Glomerular visceral epithelial cell (primary cell): ENCODE results near the gene SLC26A6.
A peak's percentile ranks its signal among the peaks of the same experiment; 100 is the strongest.

Experiments used
- DNase-seq: peaks from one replicate; pipeline ENCODE4 v3.0.0-alpha.2; 2016; ENCODE audit errors: extremely low spot score

SLC26A6 gene

DNA sequence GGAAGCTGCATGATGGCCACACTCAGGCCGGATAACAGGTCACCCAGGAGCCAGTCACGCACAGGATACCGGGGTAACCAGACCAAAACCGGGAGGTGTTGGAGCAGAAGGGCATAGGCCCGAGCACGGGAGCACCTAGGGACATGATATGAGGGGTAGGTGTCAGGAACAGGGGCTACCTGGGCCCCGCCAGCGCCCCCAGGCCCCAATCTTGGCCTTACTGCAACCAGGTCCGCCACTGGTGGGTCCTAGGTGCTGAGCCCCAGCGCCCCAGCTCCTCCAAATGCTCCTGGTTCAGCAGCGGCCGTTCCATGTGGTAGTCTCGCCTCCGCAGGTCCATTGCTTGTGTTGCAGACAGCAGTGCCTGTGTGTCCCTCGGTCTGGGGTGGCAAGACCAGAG is 2.0 kb downstream of the SLC26A6 start:
- DNase-seq: no peak

DNA sequence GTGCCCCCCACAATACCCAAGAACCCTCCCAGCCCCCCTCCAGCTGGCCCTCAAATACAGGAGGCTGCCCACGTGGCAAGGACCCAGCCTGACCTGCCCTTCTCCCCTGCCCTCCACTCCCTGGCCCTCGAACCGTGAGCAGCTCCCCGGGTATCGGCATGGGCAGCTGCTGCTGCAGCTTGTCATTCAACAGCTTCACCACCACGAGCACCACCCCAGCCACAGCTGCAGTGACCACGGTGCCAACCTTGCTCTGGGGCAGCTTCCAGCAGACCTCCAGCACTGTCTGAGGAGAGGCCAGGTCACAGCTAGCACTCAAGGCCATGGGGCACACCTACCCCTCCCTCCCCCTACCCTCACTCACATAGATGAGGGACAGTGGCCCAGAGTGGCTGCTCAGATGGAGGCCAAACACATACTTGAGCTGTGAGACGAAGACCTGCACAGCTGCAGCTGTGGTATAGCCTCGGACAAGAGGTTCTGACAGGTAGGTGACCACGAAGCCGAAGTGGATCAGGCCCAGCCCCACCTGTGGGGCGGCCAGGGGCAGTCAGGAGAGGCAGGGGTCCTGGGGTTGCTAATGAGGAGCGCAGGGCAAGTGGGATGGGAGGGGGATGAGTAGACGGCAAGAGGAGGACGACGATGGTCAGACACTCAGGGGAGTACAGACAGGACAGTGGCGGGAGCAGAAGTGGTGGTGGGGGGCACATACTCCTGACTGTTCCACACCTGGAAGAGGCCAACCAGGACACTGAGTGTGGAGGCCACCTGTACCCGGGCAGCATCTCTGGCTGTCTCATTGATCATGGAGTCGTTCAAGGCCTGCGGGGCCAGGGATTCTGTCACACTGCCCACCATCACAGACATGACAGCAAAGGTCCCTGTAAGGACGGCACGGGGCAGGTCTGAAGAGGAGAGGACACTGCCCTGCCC is 3.5 kb downstream of the SLC26A6 start:
- no peak for DNase-seq

DNA sequence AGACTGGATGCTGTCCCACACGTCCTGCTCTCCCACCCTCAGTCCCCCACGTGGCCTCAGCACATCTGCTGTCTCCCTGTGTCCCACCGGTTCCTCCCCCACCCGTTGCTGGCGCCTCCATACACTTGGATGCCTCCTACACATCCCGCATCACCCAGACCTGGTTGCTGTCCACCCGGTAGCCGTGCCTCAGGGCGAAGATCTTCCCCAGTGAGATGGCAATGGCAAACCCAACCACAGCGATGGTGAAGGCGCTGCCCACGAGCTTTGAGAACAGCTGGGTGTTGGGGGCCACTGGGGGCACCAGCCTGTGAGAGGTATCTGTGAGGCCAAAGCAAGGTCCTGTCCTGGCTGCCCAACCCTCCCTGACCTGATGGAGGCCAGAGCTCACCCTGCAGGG is 4.4 kb downstream of the SLC26A6 start:
- DNase-seq: no peak

DNA sequence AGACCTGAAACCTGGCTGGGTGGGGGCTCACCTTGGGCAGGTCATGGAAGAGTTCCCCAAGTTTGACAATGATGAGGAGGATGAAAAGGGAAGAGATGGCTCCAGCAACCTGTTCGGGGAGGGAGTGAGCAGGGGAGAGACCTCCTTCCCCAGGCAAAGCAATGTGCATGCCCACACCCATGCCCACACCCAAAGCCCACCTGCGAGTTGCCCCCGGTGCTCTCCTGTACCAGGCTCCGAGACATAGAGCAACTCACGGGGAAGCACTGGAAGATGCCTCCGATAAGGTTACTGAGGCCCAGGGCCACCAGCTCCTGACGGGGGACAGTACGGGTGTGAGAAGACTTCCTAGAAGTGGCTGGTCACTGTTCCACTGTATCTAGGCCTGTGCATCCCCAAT is 4.9 kb downstream of the SLC26A6 start:
- no peak for DNase-seq

DNA sequence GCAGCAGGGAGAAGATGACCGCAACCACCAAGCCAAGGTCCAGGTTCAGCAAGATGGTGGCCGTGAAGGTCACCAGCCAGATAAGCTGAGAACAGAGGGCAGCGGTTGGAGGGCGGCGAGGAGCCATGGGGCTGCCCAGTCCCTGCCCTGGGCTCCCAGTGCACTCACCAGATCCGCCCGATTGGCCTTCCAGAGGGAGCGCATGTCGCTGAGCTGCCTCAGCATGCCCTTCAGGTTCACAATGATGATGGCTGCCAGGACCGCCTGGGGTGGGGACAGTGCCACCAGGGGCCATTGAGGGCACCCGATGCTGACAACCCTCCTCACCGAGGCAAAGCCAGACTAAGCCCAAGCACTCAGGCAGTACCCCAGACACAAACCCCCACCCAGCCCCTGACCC is 5.4 kb downstream of the SLC26A6 start:
- no peak for DNase-seq

DNA sequence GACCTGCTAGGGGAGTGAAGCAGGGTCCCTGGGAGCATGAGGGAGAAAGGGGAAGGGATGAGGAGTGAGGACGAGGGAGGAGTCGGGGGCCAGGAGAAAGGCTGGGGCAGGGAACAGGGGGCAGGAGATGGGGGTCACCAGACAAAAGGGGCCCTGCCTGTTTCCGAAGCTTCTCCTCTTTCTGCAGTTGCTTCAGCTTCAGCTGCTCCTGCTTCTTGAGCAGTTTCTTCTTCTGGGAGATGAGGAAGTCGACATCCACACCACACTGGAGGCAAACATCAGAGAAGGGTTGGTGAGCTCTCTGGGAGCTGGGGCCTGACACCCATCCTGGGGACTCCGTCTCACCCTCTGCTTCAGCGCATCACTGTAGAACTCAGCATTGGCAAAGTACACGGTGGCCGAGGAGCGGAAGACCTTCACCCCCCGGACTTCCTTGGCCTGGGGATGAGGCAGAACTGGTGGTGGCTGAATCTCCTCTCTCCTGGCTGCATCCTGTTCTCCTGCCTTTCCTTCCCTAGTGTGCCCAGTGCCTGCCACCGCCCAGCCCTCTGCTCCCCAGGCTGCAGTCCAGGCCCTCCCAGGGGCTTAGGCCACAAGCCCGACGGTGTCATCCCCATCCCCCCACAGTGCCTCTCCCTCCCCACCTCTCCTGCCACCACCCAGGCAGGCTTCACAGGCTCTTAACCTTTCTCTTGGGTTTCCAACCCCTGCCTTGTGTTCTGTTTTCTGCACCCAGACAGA is 6.8 kb downstream of the SLC26A6 start:
- DNase-seq: no peak

DNA sequence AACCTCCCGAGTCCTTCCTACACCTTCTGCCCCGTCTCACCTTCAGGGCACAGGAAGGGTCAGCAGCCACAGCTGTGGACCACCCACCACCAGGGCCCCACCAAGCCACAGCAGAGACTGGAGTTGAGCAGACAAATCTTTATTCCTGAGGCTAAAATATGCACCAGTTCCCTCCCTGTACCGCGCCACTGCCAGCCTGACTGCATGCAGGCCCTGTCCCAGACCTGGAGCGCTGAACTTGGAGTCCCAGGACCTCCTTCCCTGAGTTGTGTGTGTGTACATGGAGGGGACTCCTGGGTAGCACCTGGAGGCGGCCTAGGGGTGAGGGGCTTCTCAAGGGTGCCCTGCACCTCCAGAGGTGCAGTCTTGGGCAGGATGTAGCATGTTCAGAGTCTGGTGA is 9.7 kb downstream of the SLC26A6 start:
- DNase-seq: no peak

DNA sequence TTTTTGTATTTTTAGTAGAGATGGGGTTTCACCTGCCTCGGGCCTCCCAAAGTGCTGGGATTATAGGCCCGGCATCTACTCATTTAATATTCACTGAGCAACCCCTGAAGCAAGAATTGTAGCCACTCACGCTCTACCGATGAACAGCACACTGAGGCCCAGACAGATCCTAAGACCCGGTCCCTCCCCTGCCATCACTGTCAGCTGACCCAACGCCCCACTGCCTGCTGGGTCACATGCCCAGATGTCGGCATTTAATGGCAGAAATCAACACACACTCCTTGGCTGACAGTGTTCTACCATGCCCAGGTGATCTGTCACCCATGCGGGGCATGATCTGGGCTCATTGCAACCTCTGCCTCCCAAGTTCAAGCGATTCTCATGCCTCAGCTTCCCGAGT is 10.5 kb downstream of the SLC26A6 start:
- DNase-seq: no peak

DNA sequence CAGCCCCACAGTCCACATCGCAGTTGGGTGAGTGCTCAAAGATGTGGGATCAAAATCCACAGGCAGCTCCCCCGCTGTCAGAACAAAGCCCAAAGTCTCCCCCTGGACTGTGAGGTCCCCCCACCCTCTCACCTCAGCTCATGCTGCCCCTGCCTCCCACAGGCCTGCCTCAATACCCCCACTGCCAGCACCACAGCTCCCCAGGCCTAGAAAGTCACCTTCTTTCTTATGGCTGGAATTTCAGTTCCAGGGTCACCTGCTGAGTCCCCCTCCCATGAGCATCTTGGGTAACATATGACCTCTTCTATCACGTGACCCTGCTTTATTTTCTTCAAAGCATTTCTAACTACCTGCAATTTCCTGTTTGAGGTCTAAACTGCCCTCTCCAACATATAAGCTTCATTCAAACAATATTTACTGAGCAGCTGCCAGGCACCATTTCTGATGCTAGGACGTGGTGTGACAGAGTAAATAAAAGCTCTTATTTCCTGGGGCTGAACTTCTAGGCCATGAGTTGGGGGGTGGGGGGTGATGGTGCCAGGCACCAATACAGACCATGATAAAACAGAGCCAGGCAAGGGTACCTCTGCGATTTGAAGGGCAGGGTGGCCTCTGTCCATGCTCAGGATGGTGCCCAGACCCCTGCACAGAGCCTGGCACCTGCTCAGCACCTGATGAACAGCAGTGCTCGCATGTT is 11.3 kb downstream of the SLC26A6 start:
- no peak for DNase-seq

DNA sequence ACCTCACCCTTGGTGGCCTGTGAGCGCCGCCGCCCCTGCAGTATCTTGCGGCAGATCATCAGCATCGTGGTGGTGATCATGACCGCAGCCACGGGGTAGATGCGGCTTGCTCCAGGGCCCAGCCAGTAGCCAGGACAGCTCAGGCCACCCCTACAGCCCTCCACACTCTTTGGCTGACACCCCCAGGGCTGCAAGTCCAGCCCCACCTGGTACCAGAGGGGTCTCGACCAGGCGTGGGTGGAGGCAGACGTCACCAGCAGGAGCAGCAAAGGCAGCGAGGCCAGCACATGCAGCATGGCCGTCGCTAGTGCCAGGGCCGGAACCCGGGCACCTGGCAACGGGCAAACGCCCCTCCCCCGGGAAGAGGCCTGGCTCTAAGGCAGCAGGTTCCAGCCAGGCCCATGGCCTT is 13.8 kb downstream of the SLC26A6 start, which contains the start of gene TMEM89:
TSS of gene TMEM89 (minus strand) at position 309 of the 409 bp plus-strand sequence. CDS start at position 296, 13 bp downstream.
- no peak for DNase-seq

DNA sequence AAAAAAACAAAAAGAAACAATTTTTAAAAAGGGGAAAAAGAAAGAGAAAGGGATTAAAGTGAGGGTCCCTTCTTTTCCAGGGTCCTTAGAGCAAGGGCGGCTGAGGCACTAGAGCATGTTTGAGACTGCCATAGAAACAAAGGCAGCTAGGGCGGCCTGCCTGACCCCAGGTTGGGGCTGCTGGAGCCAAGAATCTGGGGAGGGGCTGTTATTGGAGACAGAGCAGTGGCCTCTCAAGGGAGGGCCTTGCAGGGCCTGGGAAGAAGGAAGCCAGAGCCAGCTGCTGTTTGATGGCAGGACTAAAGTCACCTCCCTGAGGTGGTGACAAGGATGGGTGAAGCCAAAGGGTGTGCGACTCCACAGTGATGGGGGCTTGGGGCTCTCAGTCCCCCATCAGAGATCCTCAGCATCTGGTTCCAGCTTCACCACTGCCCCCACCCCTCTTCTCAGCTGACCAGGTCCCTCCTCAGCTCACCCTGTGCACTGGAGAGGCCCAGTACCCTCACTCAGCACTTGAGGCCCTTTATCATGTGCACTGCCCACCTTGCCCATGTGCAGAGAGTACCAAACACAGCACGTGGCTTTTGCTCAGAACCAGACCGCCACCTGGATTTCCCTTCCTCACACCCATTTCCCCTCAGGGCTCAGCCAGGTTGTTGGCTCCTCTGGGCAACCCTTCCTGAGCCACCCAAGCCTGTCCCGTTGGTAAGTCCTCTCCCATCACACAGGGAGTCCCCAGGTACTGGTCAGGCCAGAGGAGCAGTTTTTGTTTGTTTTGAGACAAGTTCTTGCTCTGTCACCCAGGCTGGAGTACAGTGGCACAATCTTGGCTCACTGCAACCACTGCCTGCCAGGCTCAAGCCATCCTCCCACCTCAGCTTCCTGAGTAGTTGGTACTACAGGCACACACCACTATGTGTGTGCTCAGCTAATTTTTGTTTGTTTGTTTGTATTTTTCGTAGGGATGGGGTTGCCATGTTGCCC is 15.4 kb downstream of the SLC26A6 start:
- no peak for DNase-seq

DNA sequence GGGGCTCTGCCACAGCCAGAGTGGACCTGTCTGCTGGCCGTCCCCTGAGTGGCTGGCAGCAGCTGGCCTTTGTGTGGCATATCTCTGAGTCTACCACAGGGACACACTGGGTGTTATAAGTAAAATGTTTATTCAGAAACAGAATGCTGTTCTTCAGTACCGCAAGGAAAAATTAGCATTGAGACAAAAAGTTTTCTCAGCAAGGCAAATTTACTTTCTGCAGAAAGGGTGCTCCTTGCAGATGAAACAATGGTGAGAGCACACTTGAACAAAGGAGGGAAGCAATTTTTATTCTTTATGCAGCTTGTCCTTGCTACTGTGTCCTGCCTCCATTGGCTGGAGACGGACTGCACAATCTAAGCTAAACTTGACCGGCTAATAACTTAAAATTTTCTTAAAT is 17.7 kb downstream of the SLC26A6 start:
- DNase-seq: no peak

DNA sequence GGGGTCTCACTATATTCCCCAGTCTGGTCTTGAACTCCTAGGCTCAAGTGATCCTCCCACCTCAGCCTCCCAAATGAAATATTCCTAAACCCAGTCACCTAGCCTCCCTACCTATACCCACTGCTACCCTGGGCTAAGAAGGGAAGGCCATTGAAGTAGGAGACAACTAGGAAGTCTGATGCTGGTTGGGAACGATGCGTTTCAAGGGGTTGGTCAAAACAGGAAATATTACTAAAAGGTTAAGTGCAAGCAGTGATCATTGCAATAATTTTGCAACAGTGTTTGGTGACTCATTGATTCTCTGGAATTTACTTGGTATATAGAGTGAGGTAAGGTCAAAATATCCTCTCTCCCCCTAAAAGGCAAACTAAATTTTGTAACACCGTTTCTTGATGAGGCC is 21.2 kb downstream of the SLC26A6 start:
- DNase-seq: no peak

DNA sequence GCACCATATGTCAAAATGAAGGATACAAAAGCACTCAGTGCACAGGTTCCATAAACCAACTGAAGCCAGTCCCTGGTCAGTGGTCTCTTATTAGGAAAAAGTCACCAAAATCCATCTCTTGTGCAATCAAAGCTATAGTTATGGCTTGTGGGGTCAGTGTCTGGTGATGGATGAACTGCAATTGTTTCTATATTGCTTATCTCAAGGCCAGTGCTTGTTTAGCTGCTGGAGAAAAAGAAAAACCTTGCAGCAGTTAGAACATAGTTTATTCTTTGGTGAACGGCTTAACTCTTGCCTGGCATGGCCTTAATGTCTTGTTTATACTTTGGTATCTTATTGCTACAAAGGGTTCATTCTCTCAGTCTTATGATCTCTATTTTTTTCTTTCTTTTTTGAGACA is 23.0 kb downstream of the SLC26A6 start:
- no peak for DNase-seq

DNA sequence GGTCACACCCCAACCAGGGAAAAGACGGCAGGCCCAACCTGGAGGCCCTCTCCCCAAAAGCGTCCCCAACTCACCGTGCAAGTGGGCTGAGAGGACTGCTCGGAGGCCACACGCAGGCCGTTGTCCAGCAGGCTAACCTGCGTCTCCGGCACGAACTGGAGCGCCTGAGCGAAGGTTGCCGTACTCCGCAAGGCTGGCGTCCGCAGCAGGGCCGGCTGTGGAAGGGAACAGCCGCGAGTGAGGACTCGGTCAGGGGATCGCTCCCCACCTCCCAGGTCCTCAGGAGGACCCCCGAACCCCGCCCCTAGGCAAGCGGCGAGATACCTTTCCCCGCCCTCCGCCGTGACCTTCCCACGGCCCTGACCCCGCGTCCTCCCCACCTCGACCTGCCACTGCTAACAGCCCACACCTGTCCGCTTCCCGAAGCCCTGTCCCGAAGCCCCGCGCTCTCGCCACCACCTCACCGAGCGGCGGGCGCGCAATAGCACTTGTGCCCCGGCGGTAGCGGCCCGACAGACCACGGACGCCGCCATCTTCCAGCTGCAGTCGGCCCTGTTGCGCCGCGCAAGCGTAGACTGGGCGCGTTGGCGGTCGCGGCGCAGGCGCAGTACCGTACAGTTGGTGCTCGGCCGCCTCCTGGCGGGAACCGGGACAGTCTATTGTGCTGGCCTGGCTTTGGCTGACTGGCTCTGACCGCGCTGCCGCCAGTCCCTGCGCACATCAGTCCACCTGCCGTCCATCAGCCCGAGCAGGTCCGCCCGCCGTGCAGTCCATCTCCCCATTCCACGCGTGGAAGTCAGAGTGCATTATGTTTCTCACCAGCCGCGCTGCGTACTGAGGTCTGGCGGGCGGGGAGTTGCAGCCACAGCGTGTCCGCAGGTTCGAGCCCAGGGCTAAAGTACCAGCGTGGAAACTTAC is 25.9 kb downstream of the SLC26A6 start, which contains the start of gene UQCRC1:
TSS of gene UQCRC1 (minus strand) at position 559 of the 918 bp plus-strand sequence. CDS start at position 533, 26 bp downstream.
- peak; percentile 94 for DNase-seq

DNA sequence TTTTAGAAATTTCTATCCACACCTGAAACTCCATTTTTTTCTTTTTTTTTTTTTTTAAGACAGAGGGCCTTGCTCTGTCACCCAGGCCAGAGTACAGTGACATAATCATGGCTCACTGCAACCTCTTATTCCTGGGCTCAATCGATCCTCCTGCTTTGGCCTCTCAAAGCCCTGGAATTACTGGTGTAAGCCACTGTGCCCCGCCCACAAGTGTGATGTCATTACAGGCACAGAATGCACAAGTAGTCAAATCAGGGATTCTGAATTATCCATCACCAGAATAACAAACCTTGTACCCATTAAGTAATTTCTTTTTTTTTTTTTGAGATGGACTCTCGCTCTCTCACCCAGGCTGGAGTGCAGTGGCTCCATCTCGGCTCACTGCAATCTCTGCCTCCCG is 27.7 kb downstream of the SLC26A6 start:
- DNase-seq: no peak

DNA sequence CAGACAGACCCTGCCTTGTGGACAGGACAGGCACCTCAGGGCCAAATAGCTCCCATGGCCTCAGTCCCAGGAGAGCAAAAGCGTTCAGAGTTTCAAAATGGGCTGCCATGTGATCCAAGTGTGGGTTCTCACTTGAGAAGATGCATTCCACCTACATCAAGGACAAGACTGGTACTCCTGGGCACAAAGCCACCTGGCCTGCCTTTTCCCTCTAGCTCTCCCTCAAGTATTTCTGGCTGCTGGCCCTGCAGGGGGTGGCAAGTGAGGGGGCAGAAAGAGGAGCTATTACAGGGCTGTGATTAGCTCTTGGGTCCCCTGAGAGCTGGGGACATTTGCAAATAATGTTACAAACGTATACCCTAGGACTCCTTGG is 33.7 kb downstream of the SLC26A6 start:
- no peak for DNase-seq

DNA sequence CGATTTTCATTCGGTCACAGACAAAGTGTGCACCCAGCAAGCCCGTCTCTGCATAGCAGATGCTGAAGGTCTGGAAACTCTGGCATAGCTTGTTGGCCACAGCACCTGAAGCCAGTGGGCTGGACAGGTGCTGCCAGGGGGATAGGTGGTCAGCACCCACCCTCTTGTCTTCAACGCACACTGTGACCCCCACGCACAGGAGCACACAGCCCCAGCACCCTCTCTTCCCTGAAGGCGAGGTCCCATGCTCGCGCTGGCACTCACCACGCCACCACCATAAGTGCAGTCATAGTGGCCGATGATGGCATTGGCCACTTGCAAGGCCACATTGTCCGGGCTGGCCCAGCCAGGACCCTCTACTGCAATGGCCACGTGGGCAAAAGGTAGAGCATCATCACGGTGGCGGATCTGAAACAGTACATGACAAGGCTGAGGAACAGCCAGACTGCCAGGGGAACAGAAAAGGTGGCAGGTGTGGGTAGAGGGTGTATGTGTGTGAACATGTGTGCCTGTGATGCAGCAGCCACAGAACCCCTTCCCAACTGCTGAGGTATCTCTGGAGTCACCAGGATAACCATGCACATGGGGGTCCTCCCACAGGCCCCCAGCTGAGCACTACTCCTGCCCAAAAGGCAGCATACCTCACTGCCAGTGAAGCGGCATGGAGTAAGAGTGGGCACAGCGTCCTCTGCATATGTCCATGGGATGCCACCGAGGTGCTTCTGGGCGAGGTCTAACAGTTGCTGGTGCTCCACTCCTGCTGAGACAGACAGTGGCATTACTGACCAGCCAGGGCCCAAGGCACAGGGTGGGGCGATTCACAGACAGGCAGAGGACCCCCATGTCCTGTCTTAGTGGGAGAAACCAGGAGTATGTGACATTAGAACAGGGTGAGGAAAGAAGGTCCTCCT is 34.3 kb downstream of the SLC26A6 start:
- no peak for DNase-seq
